Natural killer cell (primary cell): ENCODE measurements around the gene CIROP. TPM values are rescaled to one million over a fixed set of nuclear protein-coding genes. Genes with fewer than 3 reads are reported as not detected.

Experiments
- ATAC-seq, 3 donors: fragments of 150-1000 bp in 2 of 3; fragments of 200-7000 bp in 1 of 3; cut with Tn5 transposase; 1 replicate in 1 of 3; 2 replicates in 2 of 3; pipeline ENCODE4 v1.10.0; 2021; ENCODE audit warnings: mild to moderate bottlenecking in 2 of 3, moderate library complexity in 2 of 3
- DNase-seq, 2 donors: peaks; one replicate each; pipeline versions ENCODE4 v3.0.0 to v3.0.0-alpha.2; 2013 to 2021; ENCODE audit warnings: mixed read lengths in 1 of 2
- H3K27ac ChIP-seq: one replicate; pipeline ENCODE4 v1.5.1; 2013; ENCODE audit warnings: mild to moderate bottlenecking, low read length
- H3K27me3 ChIP-seq: one replicate; pipeline ENCODE4 v1.6.1; 2013; ENCODE audit warnings: low read length; ENCODE audit not compliant: control insufficient read depth, insufficient read depth
- H3K36me3 ChIP-seq: one replicate; pipeline ENCODE4 v1.6.1; 2013; ENCODE audit warnings: low read length; ENCODE audit not compliant: control insufficient read depth, insufficient read depth
- H3K4me1 ChIP-seq: one replicate; pipeline ENCODE4 v1.6.1; 2013; ENCODE audit warnings: low read length; ENCODE audit not compliant: control insufficient read depth, insufficient read depth
- H3K4me3 ChIP-seq: one replicate; pipeline ENCODE4 v1.5.1; 2013; ENCODE audit warnings: low read length
- H3K9me3 ChIP-seq: one replicate; pipeline ENCODE4 v1.6.1; 2013; ENCODE audit warnings: low read length; ENCODE audit not compliant: control insufficient read depth, insufficient read depth
- H3K27ac Mint-ChIP-seq, 2 donors: one replicate each; pipeline ENCODE4 v1.8.0; 2022; ENCODE audit warnings: mild to moderate bottlenecking in 2 of 2, mixed read lengths in 2 of 2, moderate library complexity in 1 of 2
- H3K27me3 Mint-ChIP-seq, 2 donors: one replicate each; pipeline ENCODE4 v1.8.0; 2022; ENCODE audit warnings: low read depth in 2 of 2, mixed read lengths in 2 of 2
- H3K36me3 Mint-ChIP-seq: one replicate; pipeline ENCODE4 v1.8.0; 2022; ENCODE audit warnings: mixed read lengths
- H3K4me1 Mint-ChIP-seq, 2 donors: one replicate each; pipeline ENCODE4 v1.8.0; 2022; ENCODE audit warnings: mixed read lengths in 2 of 2
- H3K4me3 Mint-ChIP-seq: one replicate; pipeline ENCODE4 v1.8.0; 2022; ENCODE audit warnings: mild to moderate bottlenecking, moderate library complexity, mixed read lengths
- H3K9me3 Mint-ChIP-seq, 2 donors: one replicate each; pipeline ENCODE4 v1.8.0; 2022; ENCODE audit warnings: mixed read lengths in 2 of 2
- CTCF ChIP-seq: fragments of 200-600 bp; IDR thresholded peaks from one replicate; pipeline ENCODE4 v1.8.0; 2022; ENCODE audit warnings: antibody characterized with exemption
- WGBS: methylation state at CpG from one replicate; pipeline ENCODE4 v1.1.7; 2013; ENCODE audit warnings: missing lambda C conversion rate; ENCODE audit not compliant: insufficient coverage; 5-methylcytosine and 5-hydroxymethylcytosine counted together
- intact Hi-C: fragments of 100-400 bp; cut with micrococcal nuclease; formaldehyde crosslinking; loops from one replicate; pipeline ENCODE4 v1.14.2; 2022
- total RNA-seq, 4 donors: library from RNA; stranded (reverse); fragments of 120-200 nt in 1 of 4; gene quantifications; one replicate each; pipeline versions ENCODE4 v1.2.3 to v1.2.4, GENCODE V29; 2013 to 2022

CIROP gene
- total RNA-seq, 3 donors from 2014 or later (not counting 1 experiment from before 2014, with no cell fraction given), result not detected

GRCh38 chr14:23115918-23116317 is 11.1 kb upstream of the CIROP start:
- H3K27me3 Mint-ChIP-seq, result peaks cover 0 to 10% of the 10 kb centered on the region in 2 donors
- Histone ChIP-seq H3K9me3 (no peaks in the 10 kb centered on the region), H3K27me3 (no peaks in the 10 kb centered on the region), H3K4me3 (no peak overlapping the region), H3K4me1 (peaks cover 24% of the 10 kb centered on the region), H3K27ac (no peak overlapping the region), H3K36me3 (no peaks in the 10 kb centered on the region)
- no peaks in the 10 kb centered on the region for H3K36me3 Mint-ChIP-seq
- no peaks in the 10 kb centered on the region for H3K9me3 Mint-ChIP-seq
- peaks cover 4% of the 10 kb centered on the region in 2 donors for H3K4me1 Mint-ChIP-seq
- no peak overlapping the region for H3K4me3 Mint-ChIP-seq
- H3K27ac Mint-ChIP-seq, result no peak overlapping the region
- ATAC-seq (no peak), DNase-seq (no peak)
- TF ChIP-seq CTCF, result no peak
- WGBS, result 82% methylated on average over 5 of the region's 5 CpGs
- intact Hi-C loops, result no loop called here

GRCh38 chr14:23115039-23115731 is 10.4 kb upstream of the CIROP start:
- Mint-ChIP-seq H3K4me3 (no peak overlapping the region), H3K4me1 (no peaks in the 10 kb centered on the region), H3K36me3 (no peaks in the 10 kb centered on the region), H3K27ac (no peak overlapping the region), H3K27me3 (peaks cover 0 to 10% of the 10 kb centered on the region in 2 donors), H3K9me3 (no peaks in the 10 kb centered on the region)
- Histone ChIP-seq H3K9me3 (no peaks in the 10 kb centered on the region), H3K4me3 (no peak overlapping the region), H3K27me3 (no peaks in the 10 kb centered on the region), H3K4me1 (peaks cover 17% of the 10 kb centered on the region), H3K27ac (no peak overlapping the region), H3K36me3 (no peaks in the 10 kb centered on the region)
- intact Hi-C loops, result no loop called here
- no peak for DNase-seq
- no peak for ATAC-seq
- no peak for TF ChIP-seq CTCF
- WGBS, result 84% methylated on average over 9 of the region's 10 CpGs

GRCh38 chr14:23114669-23115038 is 9.9 kb upstream of the CIROP start:
- no peak for DNase-seq
- Histone ChIP-seq H3K4me3 (no peak overlapping the region), H3K4me1 (peaks cover 11% of the 10 kb centered on the region), H3K27ac (no peak overlapping the region), H3K9me3 (no peaks in the 10 kb centered on the region), H3K36me3 (no peaks in the 10 kb centered on the region), H3K27me3 (no peaks in the 10 kb centered on the region)
- Mint-ChIP-seq H3K36me3 (no peaks in the 10 kb centered on the region), H3K27ac (no peak overlapping the region), H3K9me3 (no peaks in the 10 kb centered on the region), H3K4me1 (no peaks in the 10 kb centered on the region), H3K27me3 (peaks cover 0 to 10% of the 10 kb centered on the region in 2 donors), H3K4me3 (no peak overlapping the region)
- TF ChIP-seq CTCF, result no peak
- WGBS, result 56% methylated on average over 2 of the region's 4 CpGs
- ATAC-seq, result no peak
- intact Hi-C loops, result no loop called here

GRCh38 chr14:23114120-23114458 is 9.3 kb upstream of the CIROP start:
- H3K27ac Mint-ChIP-seq, result no peak overlapping the region

More at GRCh38 chr14:23114120-23114458, 9.3 kb upstream of the CIROP start:
- Mint-ChIP-seq H3K27me3 (peaks cover 0 to 10% of the 10 kb centered on the region in 2 donors), H3K4me3 (no peak overlapping the region), H3K4me1 (no peaks in the 10 kb centered on the region), H3K36me3 (no peaks in the 10 kb centered on the region), H3K9me3 (no peaks in the 10 kb centered on the region)
- no peaks in the 10 kb centered on the region for H3K36me3 ChIP-seq
- no peak for TF ChIP-seq CTCF
- no peak for DNase-seq
- whole genome bisulfite sequencing, result 91% methylated on average over 5 of the region's 5 CpGs
- H3K9me3 ChIP-seq, result no peaks in the 10 kb centered on the region
- no peak for ATAC-seq
- no peak overlapping the region for H3K27ac ChIP-seq
- intact Hi-C loops, result no loop called here
- H3K4me3 ChIP-seq, result no peak overlapping the region
- H3K4me1 ChIP-seq, result peaks cover 6% of the 10 kb centered on the region
- no peaks in the 10 kb centered on the region for H3K27me3 ChIP-seq
